Immature natural killer cell (primary cell): ENCODE data around the gene ANKRD13A. TPM values are rescaled to one million over a fixed set of nuclear protein-coding genes. Genes with fewer than 3 reads are reported as not detected.
"Not testable (repeated sequence)": the region's sequence is repeated elsewhere in the genome, so short reads cannot be mapped to it uniquely, and the experiment has no call there.

Source experiments
- DNase-seq, 3 donors: peaks; one replicate each; pipeline ENCODE4 v3.0.0; 2022; ENCODE audit warnings: mixed read lengths in 1 of 3
- H3K27ac Mint-ChIP-seq, 6 donors: one replicate each; pipeline ENCODE4 v1.8.0; 2020; ENCODE audit warnings: mixed read lengths in 6 of 6, mild to moderate bottlenecking in 5 of 6, inconsistent platforms in 4 of 6, moderate library complexity in 3 of 6
- H3K27me3 Mint-ChIP-seq, 3 donors: one replicate each; pipeline ENCODE4 v1.8.0; 2020 to 2021; ENCODE audit warnings: low read depth in 3 of 3, mild to moderate bottlenecking in 3 of 3, mixed read lengths in 3 of 3, moderate library complexity in 3 of 3, inconsistent platforms in 1 of 3
- H3K36me3 Mint-ChIP-seq, 3 donors: one replicate each; pipeline ENCODE4 v1.8.0; 2020; ENCODE audit warnings: mixed read lengths in 3 of 3, inconsistent platforms in 2 of 3, mild to moderate bottlenecking in 2 of 3
- H3K4me1 Mint-ChIP-seq, 2 donors: one replicate each; pipeline ENCODE4 v1.8.0; 2020; ENCODE audit warnings: inconsistent platforms in 2 of 2, mild to moderate bottlenecking in 2 of 2, mixed read lengths in 2 of 2, moderate library complexity in 1 of 2
- H3K4me3 Mint-ChIP-seq, 5 donors: one replicate each; pipeline ENCODE4 v1.8.0; 2020; ENCODE audit warnings: mild to moderate bottlenecking in 5 of 5, mixed read lengths in 5 of 5, inconsistent platforms in 3 of 5, moderate library complexity in 3 of 5
- H3K9me3 Mint-ChIP-seq, 6 donors: one replicate each; pipeline ENCODE4 v1.8.0; 2020; ENCODE audit warnings: mild to moderate bottlenecking in 6 of 6, mixed read lengths in 6 of 6, inconsistent platforms in 4 of 6, moderate library complexity in 3 of 6
- polyA plus RNA-seq, 3 donors: library from polyadenylated mRNA; unstranded; fragments of 300-500 nt; fragmentation: Illumina TruSeq; gene quantifications; one replicate each; pipeline ENCODE4 v1.2.3, GENCODE V29; 2021

ANKRD13A gene
- polyA plus RNA-seq, 3 donors from 2014 or later = 39.8 to 62.9 (median 40.8) TPM

- Mint-ChIP-seq H3K4me3 (peak overlapping the region; percentile 43 to 91 (median 84)), H3K4me1 (peaks cover 12 to 15% of the 10 kb centered on the region in 2 donors)
- H3K36me3 Mint-ChIP-seq, DNase-seq, H3K27ac Mint-ChIP-seq, H3K27me3 Mint-ChIP-seq, H3K9me3 Mint-ChIP-seq: not testable (repeated sequence)
Observed at GRCh38 chr12:110072636-110073035, 73.4 kb downstream of the ANKRD13A start.

- H3K36me3 Mint-ChIP-seq = no peaks in the 10 kb centered on the region
- H3K9me3 Mint-ChIP-seq = no peaks in the 10 kb centered on the region
- H3K4me1 Mint-ChIP-seq = peaks cover 17 to 19% of the 10 kb centered on the region in 2 donors
- DNase-seq = no peak
- peak overlapping the region; percentile 75 to 91 (median 84) for H3K4me3 Mint-ChIP-seq
- H3K27me3 Mint-ChIP-seq = peaks cover 0 to 9% (median 3%) of the 10 kb centered on the region in 3 donors
- peak overlapping the region in 3 of 6 donors; percentile 6 to 77 (median 65) for H3K27ac Mint-ChIP-seq
Observed at GRCh38 chr12:110073049-110073831, 74.0 kb downstream of the ANKRD13A start.

DNA sequence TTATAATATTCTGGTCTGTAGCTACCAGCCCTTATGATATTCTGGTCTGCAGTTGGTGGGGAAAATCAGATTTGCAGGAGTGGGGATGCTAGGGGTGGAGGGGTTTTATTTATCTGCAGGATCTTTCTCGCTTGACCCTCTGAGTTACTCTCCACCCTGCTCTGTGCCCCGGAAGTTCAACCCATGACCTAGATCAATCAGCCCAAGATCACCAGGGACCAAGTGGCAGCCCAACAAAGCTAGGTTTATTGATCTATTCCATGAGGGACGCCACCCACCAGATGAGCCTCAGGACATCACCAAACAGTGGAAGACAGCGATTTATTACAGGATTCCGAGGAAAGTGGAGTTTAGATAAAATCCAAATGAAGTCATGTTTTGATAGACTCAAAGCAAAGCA lies 74.9 kb downstream of the ANKRD13A start:
- DNase-seq = no peak
- no peaks in the 10 kb centered on the region for H3K9me3 Mint-ChIP-seq
- H3K36me3 Mint-ChIP-seq = no peaks in the 10 kb centered on the region
- peak overlapping the region in 3 of 6 donors; percentile 11 to 58 (median 49) for H3K27ac Mint-ChIP-seq
- H3K27me3 Mint-ChIP-seq = peaks cover 0 to 6% (median 3%) of the 10 kb centered on the region in 3 donors
- peaks cover 24 to 26% of the 10 kb centered on the region in 2 donors for H3K4me1 Mint-ChIP-seq
- no peak overlapping the region for H3K4me3 Mint-ChIP-seq

DNA sequence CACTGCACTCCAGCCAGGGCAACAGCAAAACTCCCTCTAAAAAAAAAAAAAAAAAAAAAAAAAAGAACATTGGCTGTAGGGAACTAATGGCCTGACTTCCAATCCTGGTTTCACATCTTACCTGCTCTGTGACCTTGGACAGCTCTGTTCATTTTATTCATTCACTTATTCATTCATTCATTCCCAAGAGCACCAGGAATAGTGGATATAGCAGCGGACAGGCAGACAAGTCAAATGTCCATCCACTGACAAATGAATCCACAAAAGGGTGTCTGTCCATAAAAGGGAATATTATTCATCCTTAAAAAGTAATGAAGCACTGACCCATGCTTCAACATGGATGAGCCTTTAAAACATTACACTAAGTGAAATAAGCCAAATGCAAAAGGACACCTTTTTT lies 76.7 kb downstream of the ANKRD13A start:
- H3K4me3 Mint-ChIP-seq = no peak overlapping the region
- peaks cover 39 to 41% of the 10 kb centered on the region in 2 donors for H3K4me1 Mint-ChIP-seq

GRCh38 chr12:110077800-110078199 lies 78.6 kb downstream of the ANKRD13A start:
- peaks cover 37 to 38% of the 10 kb centered on the region in 2 donors for H3K4me1 Mint-ChIP-seq
- peak overlapping the region in 2 of 6 donors; percentile 19 to 97 for H3K27ac Mint-ChIP-seq
- no peaks in the 10 kb centered on the region for H3K9me3 Mint-ChIP-seq
- DNase-seq = no peak
- peaks cover 0 to 4% (median 0%) of the 10 kb centered on the region in 3 donors for H3K36me3 Mint-ChIP-seq
- peak overlapping the region in 3 of 5 donors; percentile 0 to 26 (median 21) for H3K4me3 Mint-ChIP-seq
- H3K27me3 Mint-ChIP-seq = peaks cover 2 to 7% (median 6%) of the 10 kb centered on the region in 3 donors

More for the DNA sequence above, 76.7 kb downstream of the ANKRD13A start:
- peaks cover 0 to 4% (median 0%) of the 10 kb centered on the region in 3 donors for H3K36me3 Mint-ChIP-seq
- H3K9me3 Mint-ChIP-seq = no peaks in the 10 kb centered on the region
- no peak for DNase-seq
- no peak overlapping the region for H3K27ac Mint-ChIP-seq
- peaks cover 2 to 11% (median 6%) of the 10 kb centered on the region in 3 donors for H3K27me3 Mint-ChIP-seq

DNA sequence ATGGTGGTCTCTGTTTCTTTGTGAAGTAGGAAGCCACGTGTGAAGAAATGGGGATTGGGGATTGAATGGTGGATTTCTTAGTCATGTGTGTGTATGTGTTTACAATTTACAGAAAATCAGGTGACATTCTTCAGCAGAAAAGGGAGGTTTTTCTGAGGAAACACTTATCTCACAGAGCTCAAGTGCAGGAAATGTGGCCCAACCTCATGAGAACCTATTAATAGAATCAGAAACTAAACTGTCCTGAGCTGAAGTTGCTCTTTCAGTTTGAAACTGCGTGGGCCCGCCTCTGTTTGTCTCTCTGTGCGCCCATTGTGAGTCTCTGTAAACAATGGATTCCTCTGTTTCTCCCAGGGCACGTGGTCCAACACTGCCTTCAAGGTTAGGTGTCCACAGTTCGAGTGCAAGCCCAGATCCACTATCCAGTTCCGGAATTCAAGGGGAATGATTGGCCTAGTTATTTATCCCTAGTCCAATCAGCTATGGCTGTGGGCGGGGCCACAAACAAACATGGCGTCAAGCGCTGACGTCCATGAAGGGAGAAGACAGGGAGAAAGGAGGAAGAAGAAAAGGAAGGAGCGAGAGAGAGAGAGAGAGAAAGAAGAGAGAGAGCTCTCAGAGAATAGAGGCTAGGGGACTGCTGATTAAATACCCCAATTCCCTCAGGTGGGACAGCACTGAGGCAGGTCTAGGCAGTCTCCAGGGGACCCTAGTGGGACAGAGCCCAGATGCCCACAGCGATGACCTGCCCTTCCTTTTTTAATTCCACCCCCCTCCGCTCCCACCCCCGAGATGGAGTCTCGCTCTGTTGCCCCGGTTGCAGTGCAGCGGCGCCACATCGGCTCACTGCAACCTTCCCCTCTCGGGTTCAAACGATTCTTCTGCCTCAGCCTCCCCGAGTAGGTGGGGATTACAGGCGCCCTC lies 80.5 kb downstream of the ANKRD13A start:
- Mint-ChIP-seq H3K36me3 (peaks cover 0 to 4% (median 0%) of the 10 kb centered on the region in 3 donors), H3K27me3 (peaks cover 4 to 8% (median 7%) of the 10 kb centered on the region in 3 donors), H3K27ac (peak overlapping the region; percentile 96 to 98 (median 98)), H3K4me3 (peak overlapping the region; percentile 88 to 95 (median 92)), H3K9me3 (no peaks in the 10 kb centered on the region), H3K4me1 (peaks cover 25 to 28% of the 10 kb centered on the region in 2 donors)
- peak; percentile 75 to 80 (median 79) for DNase-seq

DNA sequence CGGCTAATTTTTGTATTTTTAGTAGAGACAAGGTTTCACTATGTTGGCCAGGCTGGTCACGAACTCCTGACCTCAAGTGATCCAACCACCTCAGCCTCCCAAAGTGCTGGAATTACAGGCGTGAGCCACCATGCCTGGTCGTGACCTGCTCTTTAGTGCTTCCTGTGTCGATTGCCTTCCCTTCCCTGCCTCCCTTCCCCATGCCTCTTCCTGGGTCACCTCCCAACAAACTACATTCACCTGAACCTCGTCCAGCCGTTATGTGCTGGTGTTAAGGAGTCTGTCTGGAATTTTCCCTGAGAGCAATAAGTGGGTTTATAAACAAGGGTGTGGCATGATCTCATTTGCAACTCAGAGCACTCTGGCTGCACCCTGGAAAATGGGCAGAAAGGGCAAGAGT lies 81.2 kb downstream of the ANKRD13A start:
- Mint-ChIP-seq H3K4me3 (peak overlapping the region; percentile 35 to 92 (median 52)), H3K4me1 (peaks cover 25 to 28% of the 10 kb centered on the region in 2 donors), H3K27ac (peak overlapping the region in 4 of 6 donors; percentile 34 to 97 (median 80)), H3K36me3 (peaks cover 0 to 4% (median 0%) of the 10 kb centered on the region in 3 donors), H3K9me3 (no peaks in the 10 kb centered on the region), H3K27me3 (peaks cover 4 to 10% (median 7%) of the 10 kb centered on the region in 3 donors)
- DNase-seq = no peak

- no peak for DNase-seq
- H3K27ac Mint-ChIP-seq = no peak overlapping the region
- H3K4me1 Mint-ChIP-seq = peaks cover 12% of the 10 kb centered on the region in 2 donors
- H3K9me3 Mint-ChIP-seq = no peaks in the 10 kb centered on the region
- peaks cover 0 to 4% (median 0%) of the 10 kb centered on the region in 3 donors for H3K36me3 Mint-ChIP-seq
- H3K27me3 Mint-ChIP-seq = peaks cover 4 to 9% (median 9%) of the 10 kb centered on the region in 3 donors
- no peak overlapping the region for H3K4me3 Mint-ChIP-seq
Observed at GRCh38 chr12:110084314-110085015, 85.2 kb downstream of the ANKRD13A start.

- not testable (repeated sequence) for H3K4me3 Mint-ChIP-seq, H3K27ac Mint-ChIP-seq, H3K9me3 Mint-ChIP-seq, DNase-seq, H3K4me1 Mint-ChIP-seq, H3K36me3 Mint-ChIP-seq
- H3K27me3 Mint-ChIP-seq = peaks cover 2 to 13% (median 11%) of the 10 kb centered on the region in 3 donors
Observed at GRCh38 chr12:110088216-110088615, 89.0 kb downstream of the ANKRD13A start.

DNA sequence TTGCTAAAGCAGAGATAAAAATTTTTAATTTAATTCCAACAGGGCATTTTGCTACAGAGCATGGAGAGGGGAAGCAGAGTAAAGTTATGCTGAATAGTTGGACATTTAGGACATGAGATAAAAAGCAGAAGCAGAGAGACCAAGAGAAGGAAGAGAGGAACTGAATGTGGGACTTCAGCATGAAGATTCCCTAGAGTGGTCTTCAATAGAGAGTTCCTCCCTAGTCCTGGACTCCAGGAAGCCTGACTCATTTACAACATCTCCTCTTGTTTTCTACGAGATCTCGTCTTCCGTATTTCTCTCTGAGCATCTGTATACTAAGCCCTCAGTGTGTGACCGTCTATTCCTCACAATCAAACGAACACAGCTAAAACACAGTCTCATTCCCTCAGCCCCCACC lies 89.7 kb downstream of the ANKRD13A start:
- peaks cover 2 to 18% (median 11%) of the 10 kb centered on the region in 3 donors for H3K27me3 Mint-ChIP-seq
- no peak for DNase-seq
- H3K4me1 Mint-ChIP-seq = no peaks in the 10 kb centered on the region
- H3K9me3 Mint-ChIP-seq = no peaks in the 10 kb centered on the region
- no peak overlapping the region for H3K4me3 Mint-ChIP-seq
- no peaks in the 10 kb centered on the region for H3K36me3 Mint-ChIP-seq
- H3K27ac Mint-ChIP-seq = no peak overlapping the region
